Measurements from ENCODE around the gene ICAM4.
A peak's percentile ranks its signal among the peaks of the same experiment; 100 is the strongest.
"Not testable (repeated sequence)": the region's sequence is repeated elsewhere in the genome, so short reads cannot be mapped to it uniquely, and the experiment has no call there.

The ICAM4 gene, protein sequence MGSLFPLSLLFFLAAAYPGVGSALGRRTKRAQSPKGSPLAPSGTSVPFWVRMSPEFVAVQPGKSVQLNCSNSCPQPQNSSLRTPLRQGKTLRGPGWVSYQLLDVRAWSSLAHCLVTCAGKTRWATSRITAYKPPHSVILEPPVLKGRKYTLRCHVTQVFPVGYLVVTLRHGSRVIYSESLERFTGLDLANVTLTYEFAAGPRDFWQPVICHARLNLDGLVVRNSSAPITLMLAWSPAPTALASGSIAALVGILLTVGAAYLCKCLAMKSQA

DNA sequence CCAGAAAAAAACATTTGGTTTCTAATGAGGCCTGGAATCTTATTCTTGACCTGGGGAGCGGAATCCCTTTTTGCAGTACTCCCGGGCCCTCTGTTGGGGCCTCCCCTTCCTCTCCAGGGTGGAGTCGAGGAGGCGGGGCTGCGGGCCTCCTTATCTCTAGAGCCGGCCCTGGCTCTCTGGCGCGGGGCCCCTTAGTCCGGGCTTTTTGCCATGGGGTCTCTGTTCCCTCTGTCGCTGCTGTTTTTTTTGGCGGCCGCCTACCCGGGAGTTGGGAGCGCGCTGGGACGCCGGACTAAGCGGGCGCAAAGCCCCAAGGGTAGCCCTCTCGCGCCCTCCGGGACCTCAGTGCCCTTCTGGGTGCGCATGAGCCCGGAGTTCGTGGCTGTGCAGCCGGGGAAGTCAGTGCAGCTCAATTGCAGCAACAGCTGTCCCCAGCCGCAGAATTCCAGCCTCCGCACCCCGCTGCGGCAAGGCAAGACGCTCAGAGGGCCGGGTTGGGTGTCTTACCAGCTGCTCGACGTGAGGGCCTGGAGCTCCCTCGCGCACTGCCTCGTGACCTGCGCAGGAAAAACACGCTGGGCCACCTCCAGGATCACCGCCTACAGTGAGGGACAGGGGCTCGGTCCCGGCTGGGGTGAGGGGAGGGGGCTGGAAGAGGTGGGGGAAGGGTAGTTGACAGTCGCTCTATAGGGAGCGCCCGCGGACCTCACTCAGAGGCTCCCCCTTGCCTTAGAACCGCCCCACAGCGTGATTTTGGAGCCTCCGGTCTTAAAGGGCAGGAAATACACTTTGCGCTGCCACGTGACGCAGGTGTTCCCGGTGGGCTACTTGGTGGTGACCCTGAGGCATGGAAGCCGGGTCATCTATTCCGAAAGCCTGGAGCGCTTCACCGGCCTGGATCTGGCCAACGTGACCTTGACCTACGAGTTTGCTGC lies at the start of gene ICAM4:
TSS of gene ICAM4 (plus strand) at position 153 of the 935 bp plus-strand sequence. CDS start at position 211, 58 bp downstream.
- DNase-seq (ENCODE audit: extremely low read depth in 1 of 2, low read depth in 1 of 2), result no peak

DNA sequence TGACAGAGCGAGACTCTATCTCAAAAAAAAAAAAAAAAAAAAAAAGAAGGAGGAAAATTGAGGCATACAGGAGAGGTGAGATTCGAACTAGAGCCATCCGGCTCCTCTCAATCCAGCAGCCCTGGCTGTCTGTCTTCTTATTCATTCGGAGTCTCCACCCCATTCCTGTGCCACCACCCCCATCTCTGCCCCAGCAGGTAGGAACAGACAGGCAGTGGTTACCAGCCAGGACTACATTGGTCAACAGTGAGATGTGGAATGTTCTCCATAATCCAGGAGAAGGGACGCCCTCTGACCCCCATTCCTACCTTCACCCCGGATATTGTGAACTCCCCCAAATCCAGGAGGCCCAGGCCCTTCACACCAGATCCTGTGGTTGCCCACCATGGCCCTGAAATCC lies 49.1 kb upstream of the ICAM4 start:
- no peak for DNase-seq (ENCODE audit: extremely low read depth in 1 of 2, low read depth in 1 of 2)

DNA sequence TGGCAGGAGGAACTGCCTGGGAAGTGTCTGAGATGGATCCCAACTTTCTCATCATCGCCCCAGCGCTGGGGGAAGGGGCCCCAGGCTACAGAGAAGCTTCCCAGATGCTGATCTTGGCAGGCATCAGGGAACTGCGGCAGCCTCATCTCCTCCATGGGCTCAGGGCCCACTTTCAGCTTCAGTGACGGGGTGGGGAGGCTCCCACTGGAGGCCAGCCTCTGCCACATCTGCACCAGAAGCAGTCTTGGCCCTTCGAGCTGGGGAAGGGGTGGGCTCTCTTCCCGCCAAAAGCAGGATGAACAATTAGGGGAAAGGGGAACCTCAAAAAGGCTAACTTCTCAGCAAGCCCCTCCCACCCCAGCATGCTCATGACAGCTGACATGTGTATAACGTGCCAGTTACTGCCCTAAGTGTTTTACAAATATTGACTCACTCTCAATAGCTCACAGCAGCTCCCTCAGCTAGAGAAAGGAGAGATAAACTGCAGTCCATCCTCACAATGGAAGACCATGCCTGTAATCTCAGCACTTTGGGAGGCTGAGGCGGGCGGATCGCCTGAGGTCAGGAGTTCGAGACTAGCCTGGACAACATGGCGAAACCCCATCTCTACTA lies 48.5 kb upstream of the ICAM4 start:
- no peak for DNase-seq (ENCODE audit: extremely low read depth in 1 of 2, low read depth in 1 of 2)

DNA sequence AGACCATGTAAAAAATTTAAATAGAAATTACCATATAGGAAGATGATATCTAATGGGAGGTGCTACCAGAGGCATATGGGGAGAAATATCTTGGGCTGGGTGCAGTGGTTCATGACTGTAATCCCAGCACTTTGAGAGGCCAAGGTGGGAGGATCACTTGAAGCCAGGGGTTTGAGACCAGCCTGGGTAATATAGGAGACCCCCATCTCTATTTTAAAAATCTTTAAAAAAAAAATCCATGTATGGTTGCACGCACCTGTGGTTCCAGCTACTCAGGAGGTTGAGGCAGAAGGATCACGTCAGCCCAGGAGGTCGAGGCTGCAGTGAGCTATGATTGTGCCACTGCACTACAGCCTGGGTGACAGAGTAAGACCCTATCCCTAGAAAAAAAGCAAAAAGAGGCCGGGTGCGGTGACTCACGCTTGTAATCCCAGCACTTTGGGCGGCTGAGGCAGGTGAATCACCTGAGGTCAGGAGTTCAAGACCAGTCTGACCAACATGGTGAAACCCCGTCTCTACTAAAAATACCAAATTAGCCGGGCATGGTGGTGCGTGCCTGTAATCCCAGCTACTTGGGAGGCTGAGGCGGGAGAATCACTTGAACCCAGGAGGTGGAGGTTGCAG lies 44.8 kb upstream of the ICAM4 start:
- DNase-seq (ENCODE audit: extremely low read depth in 1 of 2, low read depth in 1 of 2), result not testable (repeated sequence)

DNA sequence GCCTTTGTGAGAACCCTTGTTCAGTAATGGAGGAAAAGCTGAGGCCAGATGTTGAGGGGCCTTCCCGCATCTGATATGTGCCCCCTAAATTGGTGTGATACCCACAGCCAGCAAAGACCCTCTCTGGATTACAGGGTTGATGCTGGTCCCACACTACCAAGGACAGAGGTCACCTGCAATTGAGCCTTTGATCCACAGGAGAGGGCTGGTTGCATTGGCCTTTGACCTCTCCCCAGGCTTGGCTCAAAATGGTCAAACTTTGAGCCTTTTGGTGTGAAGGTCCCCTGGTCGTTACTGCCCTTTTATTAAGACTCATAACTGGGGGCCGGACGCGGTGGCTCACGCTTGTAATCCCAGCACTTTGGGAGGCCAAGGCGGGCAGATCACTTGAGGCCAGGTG lies 43.1 kb upstream of the ICAM4 start:
- no peak for DNase-seq (ENCODE audit: extremely low read depth in 1 of 2, low read depth in 1 of 2)

DNA sequence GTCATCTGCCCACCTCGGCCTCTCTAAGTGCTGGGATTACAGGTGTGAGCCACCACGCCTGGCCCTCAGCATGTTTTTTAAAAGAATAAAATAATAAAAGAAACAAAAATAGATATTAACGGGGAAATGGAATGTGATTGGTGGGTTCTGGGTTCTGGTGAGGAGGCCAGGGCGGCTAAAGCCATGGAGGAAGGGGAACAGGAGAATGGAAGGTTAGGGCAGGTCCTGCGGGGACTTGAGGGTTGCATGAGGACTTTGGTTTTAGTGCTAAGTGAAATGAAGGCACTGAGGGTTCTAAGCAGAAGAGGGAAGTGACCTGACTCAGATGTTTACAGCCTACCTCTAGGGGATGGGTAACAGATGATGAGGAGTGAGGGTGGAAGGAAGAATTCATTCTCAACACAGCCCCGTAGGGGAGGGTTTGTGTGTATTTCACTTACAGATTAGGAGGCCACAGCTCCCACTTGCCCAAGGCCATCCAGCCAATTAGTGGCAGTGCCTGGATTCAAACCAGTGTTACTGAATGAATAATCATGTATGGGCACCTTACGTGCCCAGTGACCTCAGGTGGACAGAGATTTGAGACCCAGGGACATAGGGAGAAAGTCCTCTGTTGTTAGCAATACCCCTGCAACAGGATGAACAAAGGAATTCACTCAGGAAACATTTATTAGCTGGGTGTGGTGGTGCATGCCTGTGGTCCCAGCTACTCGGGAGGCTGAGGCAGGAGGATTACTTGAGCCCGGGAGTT lies 41.4 kb upstream of the ICAM4 start:
- no peak for DNase-seq (ENCODE audit: extremely low read depth in 1 of 2, low read depth in 1 of 2)

DNA sequence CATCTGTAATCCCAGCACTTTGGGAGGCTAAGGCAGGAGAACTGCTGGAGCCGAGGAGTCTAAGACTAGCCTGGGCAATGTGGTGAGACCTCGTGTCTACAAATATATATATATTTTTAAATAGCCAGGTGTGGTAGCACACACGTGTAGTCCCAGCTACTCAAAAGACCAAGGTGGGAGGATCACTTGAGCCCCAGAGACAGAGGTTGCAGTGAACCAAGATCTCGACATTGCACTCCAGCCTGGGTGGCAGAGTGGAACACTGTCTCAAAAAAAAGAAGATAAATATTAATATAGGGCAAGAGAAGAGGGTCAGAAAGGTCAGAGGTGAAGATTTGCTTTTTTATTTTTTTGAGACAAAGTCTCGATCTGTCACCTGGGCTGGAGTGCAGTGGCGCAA lies 40.2 kb upstream of the ICAM4 start:
- DNase-seq (ENCODE audit: extremely low read depth in 1 of 2, low read depth in 1 of 2), result no peak

DNA sequence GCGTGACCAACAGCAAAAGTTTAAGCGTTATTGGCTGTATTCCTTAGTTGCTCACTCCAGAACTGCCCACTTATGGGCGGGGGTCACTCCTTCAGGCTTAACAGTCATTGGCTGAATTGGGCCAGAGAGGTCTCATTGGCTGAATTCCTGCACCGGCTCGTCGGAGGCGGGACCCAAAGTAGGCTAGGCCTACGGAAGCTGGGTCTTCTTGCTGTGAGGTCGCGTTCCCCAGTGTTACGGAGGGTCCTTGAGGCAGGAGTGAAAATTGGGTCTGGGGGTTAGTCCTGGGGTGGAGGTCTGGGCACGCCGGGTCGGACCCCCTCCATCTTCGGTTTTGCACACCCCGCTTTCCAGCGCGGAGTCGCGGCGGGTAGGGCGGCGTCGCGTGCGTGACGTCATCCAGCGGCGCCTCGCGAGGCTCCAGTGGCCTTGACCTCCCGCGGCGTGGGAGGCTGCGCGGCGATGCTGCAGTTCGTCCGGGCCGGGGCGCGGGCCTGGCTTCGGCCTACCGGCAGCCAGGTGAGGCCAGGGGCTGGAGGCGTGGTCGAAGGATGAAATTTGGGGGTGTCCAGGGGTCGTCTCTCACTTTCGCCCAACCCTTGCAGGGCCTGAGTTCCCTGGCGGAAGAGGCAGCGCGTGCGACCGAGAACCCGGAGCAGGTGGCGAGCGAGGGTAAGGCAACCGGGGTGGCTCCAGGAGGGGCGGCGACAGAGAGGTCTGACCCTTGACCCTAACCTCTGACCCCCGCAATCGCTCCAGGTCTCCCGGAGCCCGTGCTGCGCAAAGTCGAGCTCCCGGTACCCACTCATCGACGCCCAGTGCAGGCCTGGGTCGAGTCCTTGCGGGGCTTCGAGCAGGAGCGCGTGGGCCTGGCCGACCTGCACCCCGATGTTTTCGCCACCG lies 34.7 kb upstream of the ICAM4 start, which contains the start of gene MRPL4:
TSS of gene MRPL4 (plus strand) at position 423 of the 903 bp plus-strand sequence. CDS start at position 463, 40 bp downstream.
- peak; percentile 83 to 90 for DNase-seq (ENCODE audit: extremely low read depth in 1 of 2, low read depth in 1 of 2)

DNA sequence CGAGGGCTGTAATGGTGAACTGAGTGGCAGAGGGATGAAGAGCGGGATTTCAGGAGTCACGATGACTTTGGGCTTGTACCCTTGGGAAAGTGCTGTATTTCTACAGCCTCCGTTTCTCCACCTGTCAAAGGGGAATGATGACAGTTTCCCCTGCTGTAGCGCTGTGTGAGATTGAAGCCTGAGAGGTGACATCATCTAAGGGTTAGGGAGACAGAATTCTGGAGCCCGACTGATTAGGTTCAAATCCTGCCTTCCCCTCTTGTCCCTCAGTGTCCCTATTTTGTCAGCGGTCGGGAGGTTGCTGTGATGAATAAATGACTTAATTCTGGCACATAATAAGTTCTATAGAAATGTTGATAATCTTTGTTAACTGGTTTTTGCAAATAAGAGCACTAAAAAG lies 34.0 kb upstream of the ICAM4 start:
- DNase-seq (ENCODE audit: extremely low read depth in 1 of 2, low read depth in 1 of 2), result no peak

DNA sequence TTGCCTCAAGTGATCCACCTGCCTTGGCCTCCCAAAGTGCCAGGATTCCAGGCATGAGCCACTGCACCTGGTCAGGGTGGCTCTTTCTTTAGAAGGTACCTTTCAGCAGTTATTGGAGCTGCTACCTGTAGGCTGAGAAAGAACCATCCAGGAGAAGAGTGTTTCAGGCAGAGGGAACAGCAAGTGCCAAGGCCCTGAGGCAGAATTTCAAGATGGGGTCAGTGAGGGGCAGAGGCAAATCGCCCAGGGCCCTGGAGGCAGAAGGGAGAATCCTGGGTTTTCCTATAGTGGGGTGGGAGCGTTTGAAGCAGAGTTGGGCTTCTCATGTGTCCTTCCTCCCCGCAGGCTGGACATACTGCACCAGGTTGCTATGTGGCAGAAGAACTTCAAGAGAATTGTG lies 32.5 kb upstream of the ICAM4 start:
- DNase-seq (ENCODE audit: extremely low read depth in 1 of 2, low read depth in 1 of 2), result no peak

DNA sequence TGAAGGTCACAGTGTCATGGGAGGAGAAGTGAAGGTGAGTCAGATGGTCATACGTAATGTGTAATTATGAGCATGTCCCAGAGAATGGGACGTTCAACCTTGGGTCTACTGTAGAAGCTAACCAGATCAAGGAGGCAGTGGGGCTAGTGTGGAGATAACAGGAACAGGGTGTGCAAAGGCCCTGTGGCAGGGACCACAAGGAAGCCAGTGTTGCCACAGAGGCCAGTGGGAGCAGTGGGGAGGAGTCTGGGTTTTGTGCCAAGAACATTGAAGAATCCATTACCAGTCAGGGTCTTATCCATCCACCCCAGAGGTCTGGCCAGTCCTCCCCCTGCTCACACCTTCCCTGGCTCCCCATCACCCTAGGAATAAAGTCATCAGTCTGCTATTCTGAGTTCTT lies 31.4 kb upstream of the ICAM4 start:
- DNase-seq (ENCODE audit: extremely low read depth in 1 of 2, low read depth in 1 of 2), result no peak

DNA sequence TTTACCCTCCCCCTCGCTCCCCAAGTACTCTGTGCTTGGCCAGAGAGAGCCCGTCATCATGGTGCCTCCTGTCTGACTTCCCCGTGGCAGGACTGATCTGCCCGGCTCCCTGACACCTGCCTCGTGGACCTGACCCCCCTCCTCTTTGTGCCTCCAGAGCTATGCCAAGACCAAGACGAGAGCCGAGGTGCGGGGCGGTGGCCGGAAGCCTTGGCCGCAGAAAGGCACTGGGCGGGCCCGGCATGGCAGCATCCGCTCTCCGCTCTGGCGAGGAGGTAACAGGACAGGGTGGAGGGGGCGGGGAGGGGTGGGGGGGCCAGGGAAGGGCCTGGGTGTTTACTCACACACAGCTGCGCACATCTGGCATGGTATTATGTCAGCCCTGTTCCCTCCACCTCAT lies 30.2 kb upstream of the ICAM4 start:
- no peak for DNase-seq (ENCODE audit: extremely low read depth in 1 of 2, low read depth in 1 of 2)

DNA sequence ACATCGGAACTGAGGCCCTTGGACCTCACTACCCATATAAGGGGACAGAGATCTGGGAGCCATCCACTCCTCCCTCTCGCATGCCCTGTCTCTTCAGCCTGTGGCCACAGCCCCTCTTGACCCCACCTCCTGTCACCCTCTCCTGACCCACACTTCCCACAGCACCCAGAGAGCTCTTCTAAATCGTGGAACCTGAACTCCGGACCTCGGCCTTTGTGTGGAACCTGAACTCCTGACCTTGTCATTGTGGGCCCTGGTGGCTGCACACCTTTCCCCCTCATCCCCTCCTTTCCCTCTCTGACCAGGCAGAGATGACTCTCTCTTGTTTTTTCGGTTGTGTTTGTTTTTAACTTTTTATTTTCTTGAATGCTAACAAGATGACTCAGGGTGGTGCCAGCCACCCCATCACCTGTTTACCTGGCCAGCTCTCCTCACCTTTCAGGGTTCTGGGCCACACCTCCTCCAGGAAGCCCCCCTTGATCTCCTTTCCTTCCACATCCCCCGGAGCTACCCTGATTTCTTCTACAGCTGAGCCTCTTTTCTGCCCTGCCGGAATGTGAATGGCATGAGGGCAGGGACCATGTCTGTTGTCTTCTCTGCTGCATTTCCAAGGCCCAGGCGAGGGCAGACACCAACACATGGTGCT lies 29.7 kb upstream of the ICAM4 start:
- no peak for DNase-seq (ENCODE audit: extremely low read depth in 1 of 2, low read depth in 1 of 2)

DNA sequence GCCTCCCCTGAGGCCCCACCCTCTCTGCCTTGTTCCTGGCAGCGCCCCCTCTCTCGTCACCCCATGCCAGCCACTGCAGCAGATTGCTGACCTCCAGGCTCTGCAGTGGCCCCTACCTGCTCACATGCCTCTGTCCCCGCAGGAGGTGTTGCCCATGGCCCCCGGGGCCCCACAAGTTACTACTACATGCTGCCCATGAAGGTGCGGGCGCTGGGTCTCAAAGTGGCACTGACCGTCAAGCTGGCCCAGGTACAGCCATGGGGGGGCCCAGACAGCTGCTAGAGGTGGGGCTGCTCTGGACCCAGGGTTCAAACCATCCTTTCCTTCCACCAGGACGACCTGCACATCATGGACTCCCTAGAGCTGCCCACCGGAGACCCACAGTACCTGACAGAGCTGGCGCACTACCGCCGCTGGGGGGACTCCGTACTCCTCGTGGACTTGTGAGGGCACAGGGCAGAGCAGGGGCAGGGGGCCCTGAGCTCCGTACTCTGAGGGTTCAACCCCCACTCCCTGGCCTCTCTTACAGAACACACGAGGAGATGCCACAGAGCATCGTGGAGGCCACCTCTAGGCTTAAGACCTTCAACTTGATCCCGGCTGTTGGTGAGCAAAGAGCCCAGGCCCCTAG lies 28.6 kb upstream of the ICAM4 start:
- DNase-seq (ENCODE audit: extremely low read depth in 1 of 2, low read depth in 1 of 2), result no peak

DNA sequence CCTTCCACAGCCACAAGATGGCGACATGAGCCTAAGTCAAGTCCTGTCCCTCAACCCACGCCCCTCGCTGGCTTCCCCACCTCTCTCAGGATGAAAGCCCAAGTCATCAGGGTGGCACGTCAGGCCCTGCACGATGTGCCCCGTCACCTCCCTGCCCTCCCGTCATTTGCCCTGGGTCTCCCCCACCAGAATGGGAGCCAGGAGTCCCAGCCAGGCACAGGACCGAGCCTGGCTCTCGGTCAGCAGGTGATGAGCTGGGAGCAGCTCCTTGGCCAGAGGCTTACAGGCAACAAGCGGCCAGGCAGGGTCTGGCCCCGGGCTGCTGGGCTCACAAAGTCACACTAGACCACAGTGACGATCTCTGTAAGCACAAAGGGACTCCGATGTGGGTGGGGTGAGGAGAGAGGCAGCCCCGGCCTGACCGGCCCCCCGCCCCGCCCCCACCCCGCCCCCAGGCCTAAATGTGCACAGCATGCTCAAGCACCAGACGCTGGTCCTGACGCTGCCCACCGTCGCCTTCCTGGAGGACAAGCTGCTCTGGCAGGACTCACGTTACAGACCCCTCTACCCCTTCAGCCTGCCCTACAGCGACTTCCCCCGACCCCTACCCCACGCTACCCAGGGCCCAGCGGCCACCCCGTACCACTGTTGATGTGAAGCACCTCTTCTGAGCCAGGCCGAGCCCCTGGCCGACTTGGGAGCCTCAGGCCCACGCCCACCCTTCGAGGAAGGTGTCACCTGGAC lies 27.4 kb upstream of the ICAM4 start:
- DNase-seq (ENCODE audit: extremely low read depth in 1 of 2, low read depth in 1 of 2), result peak; percentile 68 to 80

DNA sequence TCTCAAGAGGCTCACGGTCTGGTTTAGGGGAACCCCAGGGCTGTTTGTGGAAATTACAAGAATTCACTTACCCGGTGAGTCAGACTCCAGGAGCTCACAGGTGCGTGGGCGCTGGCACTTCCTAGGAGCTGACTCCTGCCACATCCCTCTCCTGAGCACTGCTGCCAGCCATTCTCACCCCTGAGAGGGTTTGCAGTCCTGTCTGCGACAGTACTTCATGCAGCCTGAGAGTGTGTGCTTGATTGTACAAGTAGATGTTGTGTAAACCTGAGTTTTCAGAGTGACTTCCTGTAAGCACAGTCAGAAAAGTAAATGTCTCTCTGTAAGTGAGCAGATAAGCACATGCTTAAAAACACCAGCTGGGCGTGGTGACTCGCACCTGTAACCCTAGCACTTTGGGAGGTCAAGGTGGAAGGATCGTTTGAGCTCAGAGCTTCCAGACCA lies 26.6 kb upstream of the ICAM4 start:
- DNase-seq (ENCODE audit: extremely low read depth in 1 of 2, low read depth in 1 of 2), result no peak

DNA sequence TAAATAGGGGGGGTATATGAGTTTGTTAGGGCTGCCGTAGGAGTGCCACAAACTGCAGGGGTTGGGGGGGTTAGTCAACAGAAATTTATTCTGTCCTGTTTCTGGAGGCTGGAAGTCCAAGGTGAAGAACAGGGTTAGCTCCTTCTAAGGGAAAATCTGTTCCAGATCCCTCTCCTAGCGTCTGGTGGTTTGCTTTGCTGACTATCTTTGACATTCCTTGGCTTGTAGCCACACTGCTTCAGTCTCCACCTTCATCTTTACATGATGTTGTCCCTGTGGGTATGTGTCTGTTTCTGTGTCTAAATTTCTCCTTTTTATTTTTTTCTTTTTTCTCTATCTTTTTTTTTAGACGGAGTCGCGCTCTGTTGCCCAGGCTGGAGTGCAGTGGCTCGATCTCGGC lies 24.0 kb upstream of the ICAM4 start:
- no peak for DNase-seq (ENCODE audit: extremely low read depth in 1 of 2, low read depth in 1 of 2)

DNA sequence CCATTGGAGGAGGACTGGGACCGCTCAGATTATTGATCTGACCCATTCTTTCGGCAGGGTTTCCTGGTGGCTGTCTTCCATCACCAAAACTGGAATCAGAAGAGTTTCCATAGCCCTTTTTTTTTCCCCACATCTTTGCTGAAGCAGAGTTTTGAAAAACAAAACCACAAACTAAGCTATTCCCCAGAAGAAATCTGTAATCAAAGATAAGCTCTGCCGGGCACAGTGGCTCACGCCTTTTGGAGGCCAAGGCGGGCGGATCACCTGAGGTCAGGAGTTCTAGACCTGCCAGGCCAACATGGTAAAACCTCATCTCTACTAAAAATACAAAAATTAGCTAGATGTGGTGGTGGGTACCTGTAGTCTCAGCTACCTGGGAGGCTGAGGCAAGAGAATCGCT lies 20.0 kb upstream of the ICAM4 start:
- DNase-seq (ENCODE audit: extremely low read depth in 1 of 2, low read depth in 1 of 2), result no peak
